MCF 10A (cell line): ENCODE measurements around the gene PSMD7. TPM values are rescaled to one million over a fixed set of nuclear protein-coding genes. Genes with fewer than 3 reads are reported as not detected.

ENCODE experiments used
- BruUV-seq: library from RNA; stranded (reverse); fragments of 400-500 nt; replicated peaks from 2 replicates; lab custom pipeline; 2021; lab: Mats Ljungman, UMichigan
- CTCF ChIA-PET: fragments of 300-600 bp; sonication (Branson Sonifier 250); formaldehyde crosslinking; extraction: SDS; loops from one replicate; lab custom pipeline; 2021; ENCODE audit warnings: antibody characterized with exemption, inconsistent platforms; lab: Yijun Ruan, JAX
- POLR2A ChIA-PET: fragments of 300-600, 350-650 bp; sonication (Branson Sonifier 250); formaldehyde crosslinking; extraction: SDS; loops from one replicate; lab custom pipeline; 2020; ENCODE audit warnings: antibody characterized with exemption, inconsistent platforms; lab: Yijun Ruan, JAX
- DNase-seq: peaks from one replicate; pipeline ENCODE4 v3.0.0-alpha.2; 2018; ENCODE audit not compliant: unreplicated experiment
- H3K27ac Mint-ChIP-seq: one replicate; pipeline ENCODE4 v1.8.0; 2022; ENCODE audit warnings: mild to moderate bottlenecking, low read depth, mixed read lengths; ENCODE audit not compliant: unreplicated experiment
- H3K27me3 Mint-ChIP-seq: one replicate; pipeline ENCODE4 v1.8.0; 2022; ENCODE audit warnings: mixed read lengths; ENCODE audit not compliant: insufficient read depth, unreplicated experiment
- H3K36me3 Mint-ChIP-seq: one replicate; pipeline ENCODE4 v1.8.0; 2022; ENCODE audit warnings: mild to moderate bottlenecking, moderate library complexity, mixed read lengths; ENCODE audit not compliant: insufficient read depth, unreplicated experiment
- H3K4me1 Mint-ChIP-seq: one replicate; pipeline ENCODE4 v1.8.0; 2022; ENCODE audit warnings: mixed read lengths; ENCODE audit not compliant: insufficient read depth, unreplicated experiment
- H3K4me3 Mint-ChIP-seq: one replicate; pipeline ENCODE4 v1.8.0; 2022; ENCODE audit warnings: mild to moderate bottlenecking, moderate library complexity, mixed read lengths; ENCODE audit not compliant: unreplicated experiment
- H3K9me3 Mint-ChIP-seq: one replicate; pipeline ENCODE4 v1.8.0; 2022; ENCODE audit warnings: mixed read lengths; ENCODE audit not compliant: unreplicated experiment
- intact Hi-C: fragments of 100-400 bp; cut with micrococcal nuclease; formaldehyde crosslinking; loops from 2 replicates; pipeline ENCODE4 v1.14.1; 2022
- total RNA-seq: library from RNA; stranded (reverse); gene quantifications from 2 replicates; pipeline ENCODE4 v1.2.3, GENCODE V29; 2022
- TF ChIP-seq, protein P1 (sequence below): fragments of 200-600 bp; IDR thresholded peaks from one replicate; pipeline ENCODE4 v1.8.0; 2022; ENCODE audit warnings: antibody characterized with exemption, mild to moderate bottlenecking; ENCODE audit not compliant: unreplicated experiment

PSMD7 gene
- total RNA-seq, 1 experiment from 2014 or later, result 141 TPM

- ChIA-PET POLR2A (interaction anchor here (0.6 to 0.8 kb wide), 2 partner anchors 15 to 46 kb away, joined by 3 to 4 read pairs; no protein-coding TSS in a partner anchor), CTCF (interaction anchor here (0.6 to 1.8 kb wide), 8 partner anchors 9 to 1691 kb away, joined by 3 to 12 read pairs (median 4); no protein-coding TSS in a partner anchor)
- Mint-ChIP-seq H3K4me3 (no peak overlapping the region), H3K36me3 (no peaks in the 10 kb centered on the region), H3K27me3 (peaks cover 5% of the 10 kb centered on the region), H3K9me3 (no peaks in the 10 kb centered on the region), H3K27ac (no peak overlapping the region), H3K4me1 (no peaks in the 10 kb centered on the region)
- no peak for DNase-seq
- intact Hi-C loops, result no loop called here
- TF ChIP-seq, protein P1, sequence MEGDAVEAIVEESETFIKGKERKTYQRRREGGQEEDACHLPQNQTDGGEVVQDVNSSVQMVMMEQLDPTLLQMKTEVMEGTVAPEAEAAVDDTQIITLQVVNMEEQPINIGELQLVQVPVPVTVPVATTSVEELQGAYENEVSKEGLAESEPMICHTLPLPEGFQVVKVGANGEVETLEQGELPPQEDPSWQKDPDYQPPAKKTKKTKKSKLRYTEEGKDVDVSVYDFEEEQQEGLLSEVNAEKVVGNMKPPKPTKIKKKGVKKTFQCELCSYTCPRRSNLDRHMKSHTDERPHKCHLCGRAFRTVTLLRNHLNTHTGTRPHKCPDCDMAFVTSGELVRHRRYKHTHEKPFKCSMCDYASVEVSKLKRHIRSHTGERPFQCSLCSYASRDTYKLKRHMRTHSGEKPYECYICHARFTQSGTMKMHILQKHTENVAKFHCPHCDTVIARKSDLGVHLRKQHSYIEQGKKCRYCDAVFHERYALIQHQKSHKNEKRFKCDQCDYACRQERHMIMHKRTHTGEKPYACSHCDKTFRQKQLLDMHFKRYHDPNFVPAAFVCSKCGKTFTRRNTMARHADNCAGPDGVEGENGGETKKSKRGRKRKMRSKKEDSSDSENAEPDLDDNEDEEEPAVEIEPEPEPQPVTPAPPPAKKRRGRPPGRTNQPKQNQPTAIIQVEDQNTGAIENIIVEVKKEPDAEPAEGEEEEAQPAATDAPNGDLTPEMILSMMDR, result no peak
- BruUV-seq, result no TSS peak
Observed at GRCh38 chr16:74253161-74253938, 43.3 kb upstream of the PSMD7 start.

- TF ChIP-seq, protein P1, result no peak
- Mint-ChIP-seq H3K9me3 (no peaks in the 10 kb centered on the region), H3K36me3 (peaks cover 5% of the 10 kb centered on the region), H3K4me3 (no peak overlapping the region), H3K27me3 (peaks cover 14% of the 10 kb centered on the region), H3K4me1 (no peaks in the 10 kb centered on the region), H3K27ac (no peak overlapping the region)
- no TSS peak for BruUV-seq
- no peak for DNase-seq
- ChIA-PET CTCF (interaction anchor here (0.6 to 1.1 kb wide), 3 partner anchors 18 to 934 kb away, joined by 4 to 5 read pairs (median 5); no protein-coding TSS in a partner anchor), POLR2A (no interaction called here)
- intact Hi-C loops, result no loop called here
Observed at GRCh38 chr16:74257061-74257460, 39.6 kb upstream of the PSMD7 start.

- peaks cover 5% of the 10 kb centered on the region for H3K36me3 Mint-ChIP-seq
- peaks cover 43% of the 10 kb centered on the region for H3K27me3 Mint-ChIP-seq
- DNase-seq, result no peak
- H3K4me3 Mint-ChIP-seq, result no peak overlapping the region
- no peaks in the 10 kb centered on the region for H3K9me3 Mint-ChIP-seq
- intact Hi-C loops, result no loop called here
- H3K27ac Mint-ChIP-seq, result no peak overlapping the region
- TF ChIP-seq, protein P1, result no peak
- BruUV-seq, result no TSS peak
- no peaks in the 10 kb centered on the region for H3K4me1 Mint-ChIP-seq
- POLR2A ChIA-PET, result no interaction called here
- CTCF ChIA-PET, result interaction anchor here (1.7 kb wide), 1 partner anchor 14 kb away, joined by 4 read pairs; no protein-coding TSS in a partner anchor
Observed at GRCh38 chr16:74261068-74261467, 35.5 kb upstream of the PSMD7 start.

- no peaks in the 10 kb centered on the region for H3K4me1 Mint-ChIP-seq
- peaks cover 5% of the 10 kb centered on the region for H3K36me3 Mint-ChIP-seq
- intact Hi-C loops, result no loop called here
- no peaks in the 10 kb centered on the region for H3K9me3 Mint-ChIP-seq
- CTCF ChIA-PET, result no interaction called here
- POLR2A ChIA-PET, result no interaction called here
- peaks cover 66% of the 10 kb centered on the region for H3K27me3 Mint-ChIP-seq
- no peak for DNase-seq
- TF ChIP-seq, protein P1, result no peak
- H3K27ac Mint-ChIP-seq, result no peak overlapping the region
- no TSS peak for BruUV-seq
- H3K4me3 Mint-ChIP-seq, result no peak overlapping the region
Observed at GRCh38 chr16:74264811-74265210, 31.8 kb upstream of the PSMD7 start.
